WTC11 (cell line): ENCODE measurements around the gene ZNF451. TPM values are rescaled to one million over a fixed set of nuclear protein-coding genes. Genes with fewer than 3 reads are reported as not detected.
"Not testable (repeated sequence)": the region's sequence is repeated elsewhere in the genome, so short reads cannot be mapped to it uniquely, and the experiment has no call there.

Experiments used
- ATAC-seq: fragments of 200-7000 bp; cut with Tn5 transposase; 2 replicates; pipeline ENCODE4 v1.10.0; 2021; ENCODE audit warnings: mild to moderate bottlenecking, moderate library complexity
- CTCF ChIA-PET: fragments of 300-600 bp; sonication (Branson Sonifier 250); formaldehyde crosslinking; loops from one replicate; lab custom pipeline; 2021; ENCODE audit warnings: antibody characterized with exemption; lab: Charles Lee
- POLR2A ChIA-PET: fragments of 350-600 bp; sonication (Branson Sonifier 250); formaldehyde crosslinking; loops from one replicate; lab custom pipeline; 2021; ENCODE audit warnings: antibody characterized with exemption; lab: Charles Lee
- DNase-seq: peaks from one replicate; pipeline ENCODE4 v3.0.0; 2021; ENCODE audit warnings: low spot score
- H3K27ac Mint-ChIP-seq: 2 replicates; pipeline ENCODE4 v1.8.0; 2021; ENCODE audit warnings: mixed read lengths
- H3K27me3 Mint-ChIP-seq: 2 replicates; pipeline ENCODE4 v1.8.0; 2021; ENCODE audit warnings: low read depth, mild to moderate bottlenecking, moderate library complexity, mixed read lengths
- H3K36me3 Mint-ChIP-seq: 2 replicates; pipeline ENCODE4 v1.8.0; 2021; ENCODE audit warnings: mixed read lengths
- H3K4me1 Mint-ChIP-seq: 2 replicates; pipeline ENCODE4 v1.8.0; 2022; ENCODE audit warnings: mixed read lengths
- H3K4me3 Mint-ChIP-seq: 2 replicates; pipeline ENCODE4 v1.8.0; 2021; ENCODE audit warnings: mild to moderate bottlenecking, moderate library complexity, mixed read lengths
- H3K9me3 Mint-ChIP-seq: 2 replicates; pipeline ENCODE4 v1.8.0; 2021; ENCODE audit warnings: mixed read lengths
- ETV6 ChIP-seq: sonication (generic); formaldehyde crosslinking; IDR thresholded peaks from 2 replicates; pipeline ENCODE4 v1.8.1; 2022; ENCODE audit warnings: mild to moderate bottlenecking, missing genetic modification reagents
- FOXK1 ChIP-seq: sonication (generic); formaldehyde crosslinking; IDR thresholded peaks from 2 replicates; pipeline ENCODE4 v1.8.0; 2022; ENCODE audit warnings: mild to moderate bottlenecking, moderate library complexity, missing genetic modification reagents
- GABPB1 ChIP-seq: sonication (generic); formaldehyde crosslinking; IDR thresholded peaks from 2 replicates; pipeline ENCODE4 v1.8.1; 2023; ENCODE audit warnings: mild to moderate bottlenecking, missing genetic modification reagents
- HMGA2 ChIP-seq: fragments of 250-450 bp; sonication (Bioruptor Pico); IDR thresholded peaks from 2 replicates; pipeline ENCODE4 v1.4.0; 2021; ENCODE audit warnings: mild to moderate bottlenecking, moderate library complexity
- SMAD3 ChIP-seq: sonication (generic); formaldehyde crosslinking; IDR thresholded peaks from 2 replicates; pipeline ENCODE4 v1.8.0; 2022; ENCODE audit warnings: missing genetic modification reagents, mild to moderate bottlenecking, borderline replicate concordance
- TEAD1 ChIP-seq: sonication (generic); formaldehyde crosslinking; IDR thresholded peaks from 2 replicates; pipeline ENCODE4 v1.8.0; 2022; ENCODE audit warnings: mild to moderate bottlenecking, missing genetic modification reagents
- ZNF219 ChIP-seq: sonication (generic); formaldehyde crosslinking; IDR thresholded peaks from 2 replicates; pipeline ENCODE4 v1.8.0; 2023; ENCODE audit warnings: missing genetic modification reagents, mild to moderate bottlenecking, borderline replicate concordance
- ZNF423 ChIP-seq: fragments of 250-450 bp; sonication (Bioruptor Pico); IDR thresholded peaks from 2 replicates; pipeline ENCODE4 v2.1.2; 2022; ENCODE audit warnings: mild to moderate bottlenecking, moderate library complexity
- total RNA-seq: library from RNA; stranded (reverse); gene quantifications from 3 replicates; pipeline ENCODE4 v1.2.3, GENCODE V29; 2021
- TF ChIP-seq, protein P1 (sequence below): sonication (generic); formaldehyde crosslinking; IDR thresholded peaks from 2 replicates; pipeline ENCODE4 v1.8.0; 2022; ENCODE audit warnings: mild to moderate bottlenecking, missing genetic modification reagents
- TF ChIP-seq, protein P2 (sequence below): sonication (generic); formaldehyde crosslinking; IDR thresholded peaks from 2 replicates; pipeline ENCODE4 v1.8.1; 2022; ENCODE audit warnings: low read depth, missing genetic modification reagents, borderline replicate concordance
- TF ChIP-seq, protein P3 (sequence below): sonication (generic); formaldehyde crosslinking; IDR thresholded peaks from 2 replicates; pipeline ENCODE4 v1.8.1; 2023; ENCODE audit warnings: mild to moderate bottlenecking, missing genetic modification reagents, moderate library complexity
- TF ChIP-seq, protein P4 (sequence below): sonication (generic); formaldehyde crosslinking; IDR thresholded peaks from 2 replicates; pipeline ENCODE4 v1.8.0; 2022; ENCODE audit warnings: mild to moderate bottlenecking, missing genetic modification reagents
- TF ChIP-seq, protein P5 (sequence below): sonication (generic); formaldehyde crosslinking; IDR thresholded peaks from 2 replicates; pipeline ENCODE4 v1.8.1; 2022; ENCODE audit warnings: mild to moderate bottlenecking, moderate library complexity, missing genetic modification reagents

ZNF451 gene
- total RNA-seq, 1 experiment from 2014 or later, result 55.4 TPM

DNA sequence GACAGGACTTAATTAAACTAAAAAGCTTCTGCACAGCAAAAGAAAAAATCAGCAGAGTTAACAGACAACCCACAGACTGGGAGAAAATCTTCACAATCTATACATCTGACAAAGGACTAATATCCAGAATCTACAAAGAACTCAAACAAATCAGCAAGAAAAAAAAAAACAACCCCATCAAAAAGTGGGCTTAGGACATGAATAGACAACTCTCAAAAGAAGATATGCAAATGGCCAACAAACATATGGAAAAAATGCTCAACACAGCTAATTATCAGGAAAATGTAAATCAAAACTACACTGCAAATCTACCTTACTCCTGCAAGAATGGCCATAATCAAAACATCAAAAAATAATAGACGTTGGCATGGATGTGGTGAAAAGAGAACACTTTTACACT, 45.9 kb upstream of the ZNF451 start:
- peaks cover 45% of the 10 kb centered on the region for H3K27me3 Mint-ChIP-seq
- peaks cover 17% of the 10 kb centered on the region for H3K4me1 Mint-ChIP-seq
- H3K27ac Mint-ChIP-seq, H3K4me3 Mint-ChIP-seq, H3K36me3 Mint-ChIP-seq, H3K9me3 Mint-ChIP-seq, CTCF ChIA-PET, DNase-seq, ATAC-seq: not testable (repeated sequence)
- POLR2A ChIA-PET, result interaction anchor here (0.6 kb wide), 1 partner anchor 45 kb away, joined by 3 read pairs; no protein-coding TSS in a partner anchor

DNA sequence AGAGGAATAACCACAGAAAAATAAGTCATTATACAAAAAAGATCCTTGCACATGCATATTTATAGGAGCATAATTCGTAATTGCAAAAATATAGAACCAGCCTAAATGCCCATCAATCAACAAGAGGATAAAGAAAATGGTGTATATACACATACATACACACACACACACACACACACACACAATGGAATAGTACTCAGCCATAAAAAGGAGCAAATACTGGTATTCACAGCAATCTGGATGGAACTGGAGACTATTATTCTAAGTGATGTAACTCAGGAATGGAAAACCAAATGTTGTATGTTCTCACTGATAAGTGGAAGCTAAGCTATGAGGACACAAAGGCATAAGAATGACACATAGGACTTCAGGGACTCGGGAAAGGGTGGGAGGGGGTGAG, 45.4 kb upstream of the ZNF451 start:
- H3K36me3 Mint-ChIP-seq, result peaks cover 9% of the 10 kb centered on the region
- ChIA-PET CTCF (no interaction called here), POLR2A (interaction anchor here (0.6 kb wide), 1 partner anchor 45 kb away, joined by 3 read pairs; no protein-coding TSS in a partner anchor)
- no peaks in the 10 kb centered on the region for H3K9me3 Mint-ChIP-seq
- peaks cover 41% of the 10 kb centered on the region for H3K27me3 Mint-ChIP-seq
- H3K4me3 Mint-ChIP-seq, result no peak overlapping the region
- no peak overlapping the region for H3K27ac Mint-ChIP-seq
- H3K4me1 Mint-ChIP-seq, result peaks cover 17% of the 10 kb centered on the region
- TF ChIP-seq, protein P1, sequence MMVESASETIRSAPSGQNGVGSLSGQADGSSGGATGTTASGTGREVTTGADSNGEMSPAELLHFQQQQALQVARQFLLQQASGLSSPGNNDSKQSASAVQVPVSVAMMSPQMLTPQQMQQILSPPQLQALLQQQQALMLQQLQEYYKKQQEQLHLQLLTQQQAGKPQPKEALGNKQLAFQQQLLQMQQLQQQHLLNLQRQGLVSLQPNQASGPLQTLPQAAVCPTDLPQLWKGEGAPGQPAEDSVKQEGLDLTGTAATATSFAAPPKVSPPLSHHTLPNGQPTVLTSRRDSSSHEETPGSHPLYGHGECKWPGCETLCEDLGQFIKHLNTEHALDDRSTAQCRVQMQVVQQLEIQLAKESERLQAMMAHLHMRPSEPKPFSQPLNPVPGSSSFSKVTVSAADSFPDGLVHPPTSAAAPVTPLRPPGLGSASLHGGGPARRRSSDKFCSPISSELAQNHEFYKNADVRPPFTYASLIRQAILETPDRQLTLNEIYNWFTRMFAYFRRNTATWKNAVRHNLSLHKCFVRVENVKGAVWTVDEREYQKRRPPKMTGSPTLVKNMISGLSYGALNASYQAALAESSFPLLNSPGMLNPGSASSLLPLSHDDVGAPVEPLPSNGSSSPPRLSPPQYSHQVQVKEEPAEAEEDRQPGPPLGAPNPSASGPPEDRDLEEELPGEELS (CRISPR knock-in tag), result no peak
- no peak for TF ChIP-seq HMGA2 (CRISPR knock-in tag)
- TF ChIP-seq, protein P2, sequence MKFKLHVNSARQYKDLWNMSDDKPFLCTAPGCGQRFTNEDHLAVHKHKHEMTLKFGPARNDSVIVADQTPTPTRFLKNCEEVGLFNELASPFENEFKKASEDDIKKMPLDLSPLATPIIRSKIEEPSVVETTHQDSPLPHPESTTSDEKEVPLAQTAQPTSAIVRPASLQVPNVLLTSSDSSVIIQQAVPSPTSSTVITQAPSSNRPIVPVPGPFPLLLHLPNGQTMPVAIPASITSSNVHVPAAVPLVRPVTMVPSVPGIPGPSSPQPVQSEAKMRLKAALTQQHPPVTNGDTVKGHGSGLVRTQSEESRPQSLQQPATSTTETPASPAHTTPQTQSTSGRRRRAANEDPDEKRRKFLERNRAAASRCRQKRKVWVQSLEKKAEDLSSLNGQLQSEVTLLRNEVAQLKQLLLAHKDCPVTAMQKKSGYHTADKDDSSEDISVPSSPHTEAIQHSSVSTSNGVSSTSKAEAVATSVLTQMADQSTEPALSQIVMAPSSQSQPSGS, result no peak
- no peak for TF ChIP-seq ZNF219 (CRISPR knock-in tag)
- no peak for TF ChIP-seq ZNF423 (CRISPR knock-in tag)
- TF ChIP-seq, protein P3, sequence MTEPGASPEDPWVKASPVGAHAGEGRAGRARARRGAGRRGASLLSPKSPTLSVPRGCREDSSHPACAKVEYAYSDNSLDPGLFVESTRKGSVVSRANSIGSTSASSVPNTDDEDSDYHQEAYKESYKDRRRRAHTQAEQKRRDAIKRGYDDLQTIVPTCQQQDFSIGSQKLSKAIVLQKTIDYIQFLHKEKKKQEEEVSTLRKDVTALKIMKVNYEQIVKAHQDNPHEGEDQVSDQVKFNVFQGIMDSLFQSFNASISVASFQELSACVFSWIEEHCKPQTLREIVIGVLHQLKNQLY (CRISPR knock-in tag), result no peak
- ATAC-seq (no peak), DNase-seq (no peak)

DNA sequence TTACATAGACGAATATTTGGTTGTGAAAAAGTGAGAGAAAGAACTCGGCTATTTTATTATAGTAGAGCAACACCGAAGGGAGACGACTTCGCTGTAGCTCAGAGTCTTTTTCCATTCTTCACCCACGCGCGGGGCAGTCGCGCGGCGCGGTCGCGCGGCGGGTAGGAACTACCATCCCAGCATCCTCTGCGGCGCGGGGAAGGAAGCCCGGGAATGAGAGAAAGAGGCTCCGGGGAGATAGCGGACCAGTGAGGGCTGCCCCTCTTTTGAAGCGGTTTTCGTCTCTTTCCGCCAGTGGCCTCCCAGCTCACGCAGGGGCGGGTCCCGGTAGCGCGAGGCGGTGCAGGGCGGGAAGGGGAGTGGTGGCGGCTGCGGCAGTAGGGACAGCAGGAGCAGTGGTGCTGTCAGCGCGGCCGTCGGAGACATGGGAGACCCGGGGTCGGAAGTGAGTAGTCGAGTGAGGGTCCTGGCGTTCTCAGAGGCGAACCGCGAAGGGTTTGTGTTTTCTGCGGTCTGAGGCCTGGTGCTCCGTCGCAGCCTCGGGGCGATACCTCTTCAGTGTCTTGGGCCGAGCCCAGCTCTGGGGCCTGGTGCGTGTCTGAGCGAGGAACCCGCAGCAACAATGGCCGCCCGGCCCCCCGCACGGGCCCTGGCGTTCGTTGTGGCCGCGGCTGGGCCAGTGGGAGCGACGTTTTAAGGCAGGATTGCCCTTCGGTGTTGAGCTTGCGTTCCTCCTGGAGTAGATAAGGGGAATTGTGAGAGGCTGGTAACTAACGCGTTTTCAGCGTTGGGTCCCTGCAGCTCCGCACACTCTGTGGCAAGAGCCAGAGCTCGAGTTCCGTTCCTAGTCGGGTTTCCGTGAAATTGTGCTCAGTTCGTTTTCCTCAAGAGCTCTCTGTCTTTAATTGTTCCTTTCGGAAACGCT, 43.4 kb upstream of the ZNF451 start, which contains the start of gene KIAA1586:
Gene KIAA1586 (plus strand): TSS at position 362 of the 925 bp plus-strand sequence. CDS start 63 bp downstream, at position 425.
- Mint-ChIP-seq H3K4me3 (peak within 1 kb of the TSS; percentile 83), H3K27ac (peak within 1 kb of the TSS; percentile 90), H3K4me1 (peaks cover 15% of the 10 kb centered on the region), H3K27me3 (peaks cover 35% of the 10 kb centered on the region), H3K36me3 (peaks cover 24% of the 10 kb centered on the region)
- CTCF ChIA-PET, result interaction anchor here (0.6 to 1.5 kb wide), 3 partner anchors 91 to 144 kb away, joined by 3 to 4 read pairs (median 3); partner anchors contain the start of gene BEND6
- TF ChIP-seq, protein P4, sequence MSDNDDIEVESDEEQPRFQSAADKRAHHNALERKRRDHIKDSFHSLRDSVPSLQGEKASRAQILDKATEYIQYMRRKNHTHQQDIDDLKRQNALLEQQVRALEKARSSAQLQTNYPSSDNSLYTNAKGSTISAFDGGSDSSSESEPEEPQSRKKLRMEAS, result peak; percentile 65; the same call in 1 of the 2 replicates
- TF ChIP-seq, protein P5, sequence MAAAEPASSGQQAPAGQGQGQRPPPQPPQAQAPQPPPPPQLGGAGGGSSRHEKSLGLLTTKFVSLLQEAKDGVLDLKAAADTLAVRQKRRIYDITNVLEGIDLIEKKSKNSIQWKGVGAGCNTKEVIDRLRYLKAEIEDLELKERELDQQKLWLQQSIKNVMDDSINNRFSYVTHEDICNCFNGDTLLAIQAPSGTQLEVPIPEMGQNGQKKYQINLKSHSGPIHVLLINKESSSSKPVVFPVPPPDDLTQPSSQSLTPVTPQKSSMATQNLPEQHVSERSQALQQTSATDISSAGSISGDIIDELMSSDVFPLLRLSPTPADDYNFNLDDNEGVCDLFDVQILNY (CRISPR knock-in tag), result peak; percentile 89
- peak; percentile 75 for TF ChIP-seq GABPB1 (CRISPR knock-in tag)
- TF ChIP-seq SMAD3 (CRISPR knock-in tag), result 0 out of 2 replicates have a peak, but pooled peaks have one; percentile 45
- 0 out of 2 replicates have a peak, but pooled peaks have one; percentile 47 for TF ChIP-seq ETV6
- peak; percentile 37; the same call in 1 of the 2 replicates for TF ChIP-seq TEAD1 (CRISPR knock-in tag)
- 0 out of 2 replicates have a peak, but pooled peaks have one; percentile 45 for TF ChIP-seq FOXK1 (CRISPR knock-in tag)
- POLR2A ChIA-PET, result interaction anchor here (0.8 kb wide), 1 partner anchor 92 kb away, joined by 3 read pairs; the partner anchor contains the start of gene BEND6
- not testable (repeated sequence) for H3K9me3 Mint-ChIP-seq
- ATAC-seq, result peak; percentile 97
- peak; percentile 81 for DNase-seq

DNA sequence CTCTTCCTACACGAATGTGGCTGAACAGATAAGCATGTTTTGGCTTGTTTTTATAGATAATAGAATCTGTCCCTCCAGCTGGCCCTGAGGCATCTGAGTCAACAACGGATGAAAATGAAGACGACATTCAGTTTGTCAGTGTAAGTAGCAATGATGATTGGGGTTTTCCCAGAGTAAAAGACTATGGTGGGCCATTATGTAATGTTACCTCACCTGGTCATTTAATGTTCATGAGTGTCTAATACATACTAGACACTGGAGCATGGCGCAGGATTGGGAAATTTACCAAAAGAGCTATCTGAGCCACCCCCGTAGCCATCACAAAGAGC, 42.8 kb upstream of the ZNF451 start:
- Mint-ChIP-seq H3K4me1 (peaks cover 15% of the 10 kb centered on the region), H3K36me3 (peaks cover 27% of the 10 kb centered on the region), H3K27me3 (peaks cover 29% of the 10 kb centered on the region)
- H3K9me3 Mint-ChIP-seq, POLR2A ChIA-PET, H3K4me3 Mint-ChIP-seq, ATAC-seq, DNase-seq, CTCF ChIA-PET, H3K27ac Mint-ChIP-seq: not testable (repeated sequence)

DNA sequence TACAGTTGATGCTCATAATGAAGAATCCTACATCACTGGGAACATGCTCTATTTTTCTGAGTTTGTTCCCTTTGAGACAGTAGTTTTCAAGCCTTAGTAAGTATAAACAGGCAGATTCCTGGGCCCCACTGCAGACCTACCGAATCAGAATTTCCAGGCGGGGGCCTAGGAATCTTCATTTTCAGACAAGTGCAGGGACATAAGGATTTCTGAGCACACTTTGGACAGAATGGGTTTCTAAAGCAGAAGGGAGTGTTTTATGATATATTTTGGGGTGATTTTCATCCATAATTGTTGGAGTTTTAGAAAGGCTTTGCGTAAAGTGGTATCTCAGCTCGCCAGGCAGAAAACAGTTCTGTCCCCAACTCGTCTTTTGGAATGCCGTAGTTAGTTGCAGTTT, 42.1 kb upstream of the ZNF451 start:
- H3K4me1 Mint-ChIP-seq, result peaks cover 15% of the 10 kb centered on the region
- H3K4me3 Mint-ChIP-seq, result peak overlapping the region; percentile 48
- CTCF ChIA-PET, POLR2A ChIA-PET, DNase-seq, ATAC-seq, H3K9me3 Mint-ChIP-seq, H3K27ac Mint-ChIP-seq: not testable (repeated sequence)
- peaks cover 29% of the 10 kb centered on the region for H3K36me3 Mint-ChIP-seq
- peaks cover 23% of the 10 kb centered on the region for H3K27me3 Mint-ChIP-seq
